Omental fat pad (tissue), 4 donors: Measurements from ENCODE around the gene TMEM214. TPM values are rescaled to one million over a fixed set of nuclear protein-coding genes. Genes with fewer than 3 reads are reported as not detected.

Experiments
- ATAC-seq: fragments of 150-250 bp; one replicate; pipeline ENCODE4 v1.9.1; 2016; ENCODE audit warnings: mild to moderate bottlenecking, moderate library complexity; ENCODE audit not compliant: low FRiP score
- DNase-seq: peaks from one replicate; pipeline ENCODE4 v3.0.0-alpha.2; 2019; ENCODE audit warnings: low spot score
- total RNA-seq, 4 donors: library from RNA; depleted of rRNA; stranded (reverse); fragments of >200 nt; gene quantifications; one replicate each; pipeline ENCODE4 v1.1.0, GENCODE V29; 2016
- TF ChIP-seq, protein P1 (sequence below), 3 donors: fragments of 450-650 bp; IDR thresholded peaks; one replicate each; pipeline ENCODE4 v1.5.1; 2016 to 2017; ENCODE audit warnings: antibody characterized with exemption in 3 of 3, mild to moderate bottlenecking in 3 of 3, moderate library complexity in 2 of 3

The TMEM214 gene
- total RNA-seq, 4 donors from 2014 or later = 52.4 to 76.0 (median 64.7) TPM

DNA sequence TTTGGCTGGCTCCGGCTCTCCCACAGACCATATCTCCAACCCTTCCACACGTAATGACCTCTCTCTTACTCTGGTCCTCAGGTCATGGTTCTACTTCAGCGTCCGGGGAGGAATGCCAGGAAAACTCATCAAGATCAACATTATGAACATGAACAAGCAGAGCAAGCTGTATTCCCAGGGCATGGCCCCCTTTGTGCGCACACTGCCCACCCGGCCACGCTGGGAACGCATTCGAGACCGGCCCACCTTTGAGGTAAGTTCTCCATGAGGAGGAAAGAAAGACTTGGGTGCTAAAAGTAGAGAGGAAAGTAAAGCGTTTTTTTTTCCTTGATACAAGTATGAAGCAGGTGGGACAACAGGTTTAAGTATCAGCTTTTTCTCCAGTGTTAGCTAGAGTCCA, 20.6 kb downstream of the TMEM214 start:
- DNase-seq (no peak), ATAC-seq (no peak)
- TF ChIP-seq, protein P1, sequence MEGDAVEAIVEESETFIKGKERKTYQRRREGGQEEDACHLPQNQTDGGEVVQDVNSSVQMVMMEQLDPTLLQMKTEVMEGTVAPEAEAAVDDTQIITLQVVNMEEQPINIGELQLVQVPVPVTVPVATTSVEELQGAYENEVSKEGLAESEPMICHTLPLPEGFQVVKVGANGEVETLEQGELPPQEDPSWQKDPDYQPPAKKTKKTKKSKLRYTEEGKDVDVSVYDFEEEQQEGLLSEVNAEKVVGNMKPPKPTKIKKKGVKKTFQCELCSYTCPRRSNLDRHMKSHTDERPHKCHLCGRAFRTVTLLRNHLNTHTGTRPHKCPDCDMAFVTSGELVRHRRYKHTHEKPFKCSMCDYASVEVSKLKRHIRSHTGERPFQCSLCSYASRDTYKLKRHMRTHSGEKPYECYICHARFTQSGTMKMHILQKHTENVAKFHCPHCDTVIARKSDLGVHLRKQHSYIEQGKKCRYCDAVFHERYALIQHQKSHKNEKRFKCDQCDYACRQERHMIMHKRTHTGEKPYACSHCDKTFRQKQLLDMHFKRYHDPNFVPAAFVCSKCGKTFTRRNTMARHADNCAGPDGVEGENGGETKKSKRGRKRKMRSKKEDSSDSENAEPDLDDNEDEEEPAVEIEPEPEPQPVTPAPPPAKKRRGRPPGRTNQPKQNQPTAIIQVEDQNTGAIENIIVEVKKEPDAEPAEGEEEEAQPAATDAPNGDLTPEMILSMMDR (IDR thresholded peaks at IDR 0.05) = no peak

DNA sequence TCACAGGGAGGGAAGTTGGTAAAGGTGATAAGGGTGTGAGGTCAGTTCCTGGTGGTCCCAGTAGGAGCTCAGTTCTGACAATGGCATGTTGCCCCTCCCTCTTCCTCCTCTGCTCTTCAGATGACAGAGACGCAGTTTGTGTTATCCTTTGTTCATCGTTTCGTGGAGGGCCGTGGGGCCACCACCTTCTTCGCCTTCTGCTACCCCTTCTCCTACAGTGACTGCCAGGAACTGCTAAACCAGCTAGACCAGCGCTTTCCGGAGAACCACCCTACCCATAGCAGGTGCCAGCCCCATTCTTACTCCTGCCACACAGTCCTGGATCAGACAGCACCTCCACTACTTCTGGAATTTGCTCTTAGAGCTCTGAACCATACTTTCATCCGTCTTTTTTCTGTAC, 21.0 kb downstream of the TMEM214 start:
- ATAC-seq = no peak
- DNase-seq = no peak
- TF ChIP-seq, protein P1 (IDR thresholded peaks at IDR 0.05) = no peak

DNA sequence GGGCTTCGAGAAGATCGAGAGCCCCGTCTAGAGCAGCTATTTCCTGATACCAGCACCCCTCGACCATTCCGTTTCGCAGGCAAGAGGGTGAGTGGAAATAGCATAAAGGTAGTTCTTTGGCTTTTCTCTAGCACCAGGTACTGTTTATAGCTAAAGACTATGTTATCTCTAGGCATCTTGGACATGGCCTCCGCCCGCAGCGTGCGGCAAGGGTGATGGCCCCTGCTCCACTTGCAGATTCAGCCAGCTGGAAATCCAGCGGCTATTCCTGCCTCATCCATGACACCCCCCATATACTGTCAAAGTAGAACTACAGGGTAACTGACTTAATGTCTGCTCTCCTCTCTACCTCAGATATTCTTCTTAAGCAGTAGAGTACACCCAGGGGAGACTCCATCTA, 22.0 kb downstream of the TMEM214 start:
- ATAC-seq (no peak), DNase-seq (no peak)
- TF ChIP-seq, protein P1 (IDR thresholded peaks at IDR 0.05) = no peak

DNA sequence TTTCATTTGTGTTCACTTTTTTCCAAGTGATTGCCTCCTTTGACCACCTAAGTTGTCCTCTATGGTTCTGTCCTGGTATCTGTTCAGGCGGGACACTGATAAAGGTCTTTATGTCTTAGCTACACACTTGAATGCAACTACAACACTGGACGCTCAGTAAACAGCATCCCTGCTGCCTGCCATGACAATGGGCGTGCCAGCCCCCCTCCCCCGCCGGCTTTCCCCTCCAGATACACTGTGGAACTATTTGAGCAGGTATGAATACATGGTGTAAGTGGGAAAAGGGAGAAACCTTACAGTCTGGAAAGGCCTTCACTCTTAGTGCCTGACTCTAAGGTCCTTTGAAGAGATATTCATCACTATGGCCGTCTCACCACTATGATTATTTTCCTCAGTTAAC, 24.4 kb downstream of the TMEM214 start:
- no peak for DNase-seq
- TF ChIP-seq, protein P1 (IDR thresholded peaks at IDR 0.05) = no peak
- ATAC-seq = no peak

DNA sequence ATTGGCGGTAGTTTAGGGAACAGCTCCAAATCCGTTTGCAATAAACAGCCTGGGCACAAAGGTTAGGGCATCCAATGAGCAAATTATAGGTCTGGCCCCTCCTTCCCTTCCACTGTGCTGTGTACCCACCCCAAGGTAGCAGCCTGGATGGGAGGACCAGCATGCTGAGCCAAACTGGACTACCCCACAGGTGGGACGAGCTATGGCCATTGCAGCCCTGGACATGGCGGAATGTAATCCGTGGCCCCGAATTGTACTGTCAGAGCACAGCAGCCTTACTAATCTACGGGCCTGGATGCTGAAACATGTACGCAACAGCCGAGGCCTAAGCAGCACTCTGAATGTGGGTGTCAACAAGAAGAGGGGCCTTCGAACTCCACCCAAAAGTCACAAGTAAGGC, 25.4 kb downstream of the TMEM214 start:
- ATAC-seq (no peak), DNase-seq (no peak)
- TF ChIP-seq, protein P1 (IDR thresholded peaks at IDR 0.05) = no peak

DNA sequence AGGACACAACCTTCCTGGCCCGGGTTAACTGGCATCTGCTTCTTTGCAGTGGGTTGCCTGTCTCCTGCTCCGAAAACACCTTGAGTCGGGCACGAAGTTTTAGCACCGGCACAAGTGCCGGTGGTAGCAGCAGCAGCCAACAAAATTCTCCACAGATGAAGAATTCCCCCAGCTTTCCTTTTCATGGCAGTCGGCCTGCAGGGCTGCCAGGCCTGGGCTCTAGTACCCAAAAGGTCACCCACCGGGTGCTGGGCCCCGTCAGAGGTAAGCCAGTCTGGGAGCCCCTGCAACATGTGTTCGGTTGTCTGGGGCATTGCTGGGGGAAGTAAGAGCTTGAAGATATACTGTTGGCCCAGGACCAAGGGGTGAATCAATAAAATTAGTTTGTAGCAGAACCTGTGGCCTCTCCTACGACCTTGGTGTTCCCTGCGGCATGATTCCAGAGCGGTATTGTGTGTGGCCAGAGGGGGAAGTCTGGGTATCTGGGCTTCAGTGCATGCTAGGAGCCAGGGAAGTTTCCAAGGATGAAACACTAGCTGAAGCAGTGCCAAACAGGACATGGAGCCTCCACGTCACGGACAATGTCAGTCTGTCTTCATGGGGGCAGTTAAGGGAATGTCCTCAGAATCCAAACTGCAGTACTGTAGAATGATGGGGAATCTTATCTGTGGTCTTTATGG, 26.5 kb downstream of the TMEM214 start:
- ATAC-seq (no peak), DNase-seq (no peak)
- TF ChIP-seq, protein P1 (IDR thresholded peaks at IDR 0.05) = no peak

DNA sequence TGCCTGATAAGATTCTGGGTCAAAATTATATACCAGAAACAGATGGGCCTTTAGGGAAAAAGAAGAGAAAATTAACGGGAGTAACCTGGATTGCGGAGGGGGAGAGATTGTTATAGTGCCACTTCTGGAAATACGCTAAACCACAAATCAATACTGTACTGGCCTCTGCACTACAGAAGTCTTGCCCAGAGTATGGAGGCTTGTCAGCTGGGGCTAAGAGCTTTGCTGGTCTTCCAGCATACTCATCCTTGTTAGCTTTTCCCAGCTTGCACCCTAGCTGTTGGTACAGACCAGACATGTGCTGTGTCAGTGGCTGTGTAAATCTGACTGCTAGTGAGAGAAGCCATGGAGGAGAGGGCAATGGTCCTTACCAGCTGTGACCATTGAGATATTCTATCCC, 27.6 kb downstream of the TMEM214 start:
- ATAC-seq (no peak), DNase-seq (no peak)
- TF ChIP-seq, protein P1 (IDR thresholded peaks at IDR 0.05) = no peak
